H1 (cell line): ENCODE data around the gene TMEM204. TPM values are rescaled to one million over a fixed set of nuclear protein-coding genes. Genes with fewer than 3 reads are reported as not detected.

Source experiments
- CTCF ChIA-PET: fragments of 300-600 bp; sonication (Branson Sonifier 250); formaldehyde crosslinking; loops from one replicate; lab custom pipeline; 2021; ENCODE audit not compliant: partially characterized antibody; lab: Charles Lee
- POLR2A ChIA-PET: fragments of 300-600 bp; sonication (Branson Sonifier 250); formaldehyde crosslinking; loops from one replicate; lab custom pipeline; 2021; ENCODE audit warnings: inconsistent platforms; ENCODE audit not compliant: partially characterized antibody; lab: Charles Lee
- DNase-seq, 2 experiments: peaks; one replicate each; pipeline versions ENCODE4 v3.0.0 to v3.0.0-alpha.2; 2010 to 2022; ENCODE audit warnings: low spot score in 2 of 2, low read depth in 1 of 2, mixed read lengths in 1 of 2
- FAIRE-seq: peaks from 2 replicates; lab custom pipeline; 2011; peaks lifted over from hg19 to GRCh38; lab: Jason Lieb, UNC
- H2AFZ ChIP-seq: 2 replicates; pipeline ENCODE4 v1.8.1; 2012; ENCODE audit warnings: low read length, inconsistent platforms
- H2AK5ac ChIP-seq: 2 replicates; pipeline ENCODE4 v1.6.1; 2013; ENCODE audit warnings: low read depth, low read length
- H2BK120ac ChIP-seq: replicated peaks from 2 replicates; pipeline ENCODE3; 2013; ENCODE audit warnings: low read depth, low read length, inconsistent platforms
- H2BK12ac ChIP-seq: 2 replicates; pipeline ENCODE4 v1.6.1; 2013; ENCODE audit warnings: low read depth, low read length
- H2BK15ac ChIP-seq: 2 replicates; pipeline ENCODE4 v1.6.1; 2013; ENCODE audit warnings: low read length
- H2BK20ac ChIP-seq: 2 replicates; pipeline ENCODE4 v1.6.1; 2013; ENCODE audit warnings: low read length
- H2BK5ac ChIP-seq: 2 replicates; pipeline ENCODE4 v1.6.1; 2013; ENCODE audit warnings: low read depth, low read length
- H3K14ac ChIP-seq: 2 replicates; pipeline ENCODE4 v1.6.1; 2013; ENCODE audit warnings: inconsistent platforms; ENCODE audit not compliant: insufficient read length
- H3K18ac ChIP-seq: 2 replicates; pipeline ENCODE4 v1.6.1; 2013; ENCODE audit warnings: low read length; ENCODE audit errors: extremely low read depth
- H3K23ac ChIP-seq: 2 replicates; pipeline ENCODE4 v1.6.1; 2013; ENCODE audit warnings: inconsistent platforms; ENCODE audit not compliant: insufficient read length
- H3K23me2 ChIP-seq: 2 replicates; pipeline ENCODE4 v1.6.1; 2013; ENCODE audit warnings: low read depth, low read length
- H3K27ac ChIP-seq: 2 replicates; pipeline ENCODE4 v1.6.1; 2011; ENCODE audit warnings: low read depth, low read length, inconsistent platforms
- H3K27me3 ChIP-seq, 4 experiments: replicated peaks in 1 of 4; 1 replicate in 1 of 4; 2 replicates in 3 of 4; pipeline versions ENCODE4 v1.6.1 to v1.8.1; 2011 to 2013; ENCODE audit warnings: low read length in 3 of 4, mild to moderate bottlenecking in 3 of 4, inconsistent platforms in 2 of 4, mixed read lengths in 2 of 4, moderate library complexity in 1 of 4; ENCODE audit not compliant: control insufficient read depth in 3 of 4, insufficient read depth in 3 of 4; ENCODE audit errors: extremely low read depth in 1 of 4
- H3K36me3 ChIP-seq, 4 experiments: 2 replicates each; pipeline versions ENCODE4 v1.6.1 to v1.8.1; 2011 to 2013; ENCODE audit warnings: mild to moderate bottlenecking in 4 of 4, low read length in 3 of 4, moderate library complexity in 2 of 4, control low read depth in 1 of 4, inconsistent platforms in 1 of 4; ENCODE audit not compliant: insufficient read depth in 4 of 4, control insufficient read depth in 2 of 4
- H3K4ac ChIP-seq: replicated peaks from 2 replicates; pipeline ENCODE3; 2013; ENCODE audit warnings: low read length, low read depth, mixed read lengths, inconsistent platforms; ENCODE audit not compliant: insufficient read length
- H3K4me1 ChIP-seq, 4 experiments: replicated peaks in 1 of 4; 1 replicate in 1 of 4; 2 replicates in 3 of 4; pipeline versions ENCODE4 v1.6.1 to v1.8.1; 2011 to 2013; ENCODE audit warnings: low read length in 3 of 4, inconsistent platforms in 2 of 4, mixed read lengths in 1 of 4; ENCODE audit not compliant: insufficient read depth in 4 of 4, control insufficient read depth in 3 of 4
- H3K4me2 ChIP-seq, 2 experiments: 2 replicates each; pipeline versions ENCODE4 v1.6.1 to v1.8.1; 2011 to 2013; ENCODE audit warnings: low read depth in 2 of 2, low read length in 2 of 2, control low read depth in 1 of 2, inconsistent platforms in 1 of 2, mild to moderate bottlenecking in 1 of 2; ENCODE audit not compliant: insufficient read depth in 1 of 2
- H3K4me3 ChIP-seq, 4 experiments: fragments of 200-600, 300-600 bp in 1 of 4; sonication (generic), shearing (Covaris generic), sonication (Bioruptor Twin) in 1 of 4; 2 replicates each; pipeline versions ENCODE4 v1.5.1 to v1.8.1; 2011 to 2016; ENCODE audit warnings: low read length in 4 of 4, low read depth in 3 of 4, control low read depth in 2 of 4, inconsistent platforms in 2 of 4, mild to moderate bottlenecking in 2 of 4, mixed read lengths in 1 of 4, moderate library complexity in 1 of 4; ENCODE audit not compliant: insufficient read depth in 2 of 4; ENCODE audit errors: extremely low read depth in 1 of 4
- H3K56ac ChIP-seq: replicated peaks from 2 replicates; pipeline ENCODE3; 2013; ENCODE audit warnings: low read depth, mild to moderate bottlenecking, mixed read lengths, low read length, inconsistent platforms; ENCODE audit not compliant: insufficient read length
- H3K79me1 ChIP-seq: 2 replicates; pipeline ENCODE4 v1.6.1; 2013; ENCODE audit warnings: low read depth, low read length, control low read depth
- H3K79me2 ChIP-seq, 2 experiments: 2 replicates each; pipeline versions ENCODE4 v1.6.1 to v1.8.1; 2012 to 2013; ENCODE audit warnings: low read length in 2 of 2, mild to moderate bottlenecking in 2 of 2, inconsistent platforms in 1 of 2; ENCODE audit not compliant: insufficient read depth in 2 of 2, control insufficient read depth in 1 of 2
- H3K9ac ChIP-seq, 4 experiments: replicated peaks in 1 of 4; 1 replicate in 1 of 4; 2 replicates in 3 of 4; pipeline versions ENCODE4 v1.6.1 to v1.8.1; 2011 to 2013; ENCODE audit warnings: low read depth in 3 of 4, low read length in 3 of 4, control low read depth in 2 of 4, mild to moderate bottlenecking in 2 of 4, moderate library complexity in 2 of 4, inconsistent platforms in 1 of 4; ENCODE audit errors: extremely low read depth in 1 of 4
- H3K9me3 ChIP-seq, 2 experiments: 2 replicates each; pipeline versions ENCODE4 v1.6.1 to v1.8.1; 2012 to 2013; ENCODE audit warnings: mild to moderate bottlenecking in 2 of 2, moderate library complexity in 2 of 2, control low read depth in 1 of 2, inconsistent platforms in 1 of 2, low read depth in 1 of 2, low read length in 1 of 2, mixed read lengths in 1 of 2; ENCODE audit not compliant: insufficient read depth in 2 of 2
- H4K20me1 ChIP-seq, 2 experiments: replicated peaks in 1 of 2; 2 replicates each; pipeline versions ENCODE3 to v1.8.1; 2011 to 2013; ENCODE audit warnings: inconsistent platforms in 2 of 2, low read length in 2 of 2, mild to moderate bottlenecking in 1 of 2; ENCODE audit not compliant: insufficient read depth in 2 of 2, control insufficient read depth in 1 of 2
- H4K5ac ChIP-seq: 2 replicates; pipeline ENCODE4 v1.6.1; 2013; ENCODE audit warnings: low read length, low read depth, mixed read lengths, inconsistent platforms; ENCODE audit not compliant: insufficient read length
- H4K8ac ChIP-seq: 2 replicates; pipeline ENCODE4 v1.8.0; 2013; ENCODE audit warnings: mild to moderate bottlenecking, moderate library complexity, low read length, inconsistent platforms; ENCODE audit not compliant: insufficient read depth; ENCODE audit errors: extremely low read depth
- H4K91ac ChIP-seq: replicated peaks from 2 replicates; pipeline ENCODE3; 2013; ENCODE audit warnings: low read length, mixed read lengths, inconsistent platforms; ENCODE audit not compliant: insufficient read length
- ASH2L ChIP-seq: fragments of 200-600, 300-600 bp; sonication (generic); IDR thresholded peaks from one replicate; pipeline ENCODE4 v1.7.1; 2017; ENCODE audit warnings: low read length
- CBX5 ChIP-seq: fragments of 300-800, 300-1000 bp; sonication (generic); IDR thresholded peaks from 2 replicates; pipeline ENCODE4 v1.7.1; 2016; ENCODE audit warnings: antibody characterized with exemption, low read length, low read depth
- CEBPB ChIP-seq: IDR thresholded peaks from 2 replicates; pipeline ENCODE4 v1.6.1; 2012; ENCODE audit warnings: low read depth, low read length
- EP300 ChIP-seq, 2 experiments: IDR thresholded peaks; 1 replicate in 1 of 2; 2 replicates in 1 of 2; pipeline ENCODE4 v1.6.1; 2011 to 2012; ENCODE audit warnings: low read depth in 2 of 2, low read length in 2 of 2, mild to moderate bottlenecking in 2 of 2, borderline replicate concordance in 1 of 2, inconsistent platforms in 1 of 2, moderate library complexity in 1 of 2
- FOSL1 ChIP-seq: IDR thresholded peaks from 2 replicates; pipeline ENCODE4 v1.6.1; 2011; ENCODE audit warnings: mild to moderate bottlenecking, low read depth, low read length, moderate library complexity; ENCODE audit not compliant: insufficient read depth
- KDM4A ChIP-seq: IDR thresholded peaks from one replicate; pipeline ENCODE4 v1.7.1; 2012; ENCODE audit warnings: low read depth, mild to moderate bottlenecking, moderate library complexity, low read length, inconsistent platforms; ENCODE audit not compliant: severe bottlenecking
- NANOG ChIP-seq: IDR thresholded peaks from 2 replicates; pipeline ENCODE4 v1.6.1; 2011; ENCODE audit warnings: low read length, low read depth, mild to moderate bottlenecking, inconsistent platforms; ENCODE audit not compliant: insufficient read depth, poor library complexity, severe bottlenecking
- TAF7 ChIP-seq: optimal IDR thresholded peaks from 2 replicates; pipeline ENCODE3; 2011; ENCODE audit warnings: low read depth, mild to moderate bottlenecking, inconsistent platforms, low read length, moderate library complexity, borderline replicate concordance
- TCF12 ChIP-seq: IDR thresholded peaks from 2 replicates; pipeline ENCODE4 v1.6.1; 2011; ENCODE audit warnings: low read depth, mild to moderate bottlenecking, low read length
- WGBS, 2 experiments: shearing (Covaris generic) in 1 of 2; methylation state at CpG; one replicate each; pipeline versions ENCODE4 v1.1.6 to v1.1.7; 2013 to 2015; ENCODE audit warnings: low lambda C conversion rate in 2 of 2, mixed read lengths in 2 of 2, inconsistent platforms in 1 of 2, low coverage in 1 of 2, missing lambda C conversion rate in 1 of 2; ENCODE audit not compliant: insufficient replicate concordance in 2 of 2, insufficient coverage in 1 of 2, insufficient read length in 1 of 2; ENCODE audit errors: extremely low coverage in 1 of 2, missing lambda C conversion rate in 1 of 2; 5-methylcytosine and 5-hydroxymethylcytosine counted together
- polyA plus RNA-seq, 7 experiments: library from polyadenylated mRNA; depleted of rRNA in 3 of 7; stranded (reverse) in 5 of 7; unstranded in 2 of 7; fragments of >200 nt in 5 of 7; fragments of 200-250 nt in 2 of 7; gene quantifications; 1 replicate in 5 of 7; 2 replicates in 1 of 7; 4 replicates in 1 of 7; pipeline versions ENCODE4 v1.2.1 to v1.2.3, GENCODE V29; 2011 to 2013; ENCODE audit warnings: missing spikeins in 2 of 7, mixed read lengths in 2 of 7
- total RNA-seq: library from RNA; stranded (reverse); fragmentation: NEBNext Ultra II Directional; extraction: Animal tissue kit (Norgen Biotek cat#: 25700); gene quantifications from 2 replicates; pipeline ENCODE4 v1.2.1, GENCODE V29; 2021

The TMEM204 gene
- total and polyA plus RNA-seq, 2 of the 8 experiments (the other 6 are each of a cell fraction or from before 2014, with no cell fraction given), result not detected

DNA sequence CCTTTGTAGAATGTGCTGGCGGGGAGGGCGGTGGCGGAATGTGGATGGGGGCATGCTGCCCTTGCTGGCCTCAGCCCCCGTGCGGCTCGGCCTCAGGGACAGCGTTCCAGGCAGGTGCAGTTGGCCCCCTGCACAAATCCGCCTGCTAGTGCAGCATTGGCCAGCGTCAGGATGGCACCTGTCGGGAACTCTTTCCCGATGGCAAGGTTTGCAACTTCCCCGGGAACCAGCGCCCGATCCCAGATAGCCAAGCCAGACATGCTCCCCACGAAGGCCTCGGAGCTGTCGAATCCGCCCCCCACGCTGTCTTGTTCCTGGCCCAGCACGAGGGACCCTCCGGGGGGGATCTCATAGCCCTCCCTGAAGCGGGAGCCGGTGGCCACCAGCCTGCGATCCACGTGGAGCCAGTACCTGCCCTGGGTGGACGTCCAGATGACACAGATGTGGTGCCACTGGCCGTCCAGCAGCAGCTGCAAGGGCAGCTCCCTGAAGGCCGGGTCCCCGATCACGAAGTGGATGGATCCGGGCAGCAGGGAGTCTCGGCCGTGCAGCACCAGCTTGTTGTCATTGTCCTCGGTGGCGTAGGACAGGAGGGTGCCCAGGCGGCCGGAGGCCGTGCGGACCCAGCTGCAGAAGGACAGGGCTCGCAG is 47.5 kb upstream of the TMEM204 start:
- Histone ChIP-seq H2BK120ac (no peak overlapping the region), H2AK5ac (no peak overlapping the region), H4K20me1 (no peaks in the 10 kb centered on the region), H3K23ac (no peak overlapping the region), H2BK12ac (no peak overlapping the region), H4K5ac (no peak overlapping the region), H4K8ac (peak overlapping the region; percentile 25; the same call in 1 of the 2 replicates), H3K14ac (no peak overlapping the region), H2AFZ (no peak overlapping the region), H3K27me3 (peaks cover 0 to 8% (median 0%) of the 10 kb centered on the region in 4 experiments; a peak in 1 of 7 replicates), H3K9ac (no peak overlapping the region), H2BK5ac (no peak overlapping the region), H3K79me2 (no peaks in the 10 kb centered on the region), H3K56ac (no peak overlapping the region), H3K79me1 (no peaks in the 10 kb centered on the region), H3K36me3 (no peaks in the 10 kb centered on the region), H3K4ac (no peak overlapping the region), H3K4me1 (no peaks in the 10 kb centered on the region), H3K9me3 (no peaks in the 10 kb centered on the region; a peak in 1 of 4 replicates), H2BK15ac (no peak overlapping the region), H3K4me3 (no peak overlapping the region), H3K27ac (no peak overlapping the region), H3K4me2 (no peak overlapping the region), H3K18ac (no peak overlapping the region), H4K91ac (no peak overlapping the region), H2BK20ac (no peak overlapping the region), H3K23me2 (no peaks in the 10 kb centered on the region)
- FAIRE-seq (no peak), DNase-seq (peak in 1 of 2 experiments; percentile 19)
- TF ChIP-seq CEBPB (no peak), EP300 (IDR thresholded peaks at IDR 0.05; ENCODE audit: borderline replicate concordance in 1 of 2, low read depth in 2 of 2, low read length in 2 of 2) (no peak), KDM4A (no peak), TAF7 (no peak), ASH2L (no peak), NANOG (no peak), FOSL1 (no peak), CBX5 (no peak), TCF12 (no peak)
- 90% methylated on average over 36 of the region's 40 CpGs; no CpG with 5 or more reads in 1 of the 2 experiments for WGBS, 2 experiments
- ChIA-PET CTCF (interaction anchor here (0.5 kb wide), 2 partner anchors 27 to 79 kb away, joined by 3 to 4 read pairs; no protein-coding TSS in a partner anchor), POLR2A (interaction anchor here (1.2 to 2.0 kb wide), 2 partner anchors 9 to 28 kb away, joined by 3 to 8 read pairs; no protein-coding TSS in a partner anchor)
